HG03135 (cell line): ENCODE results near the gene TMEM242.

Experiments used
- ATAC-seq: cut with Tn5 transposase; IDR thresholded peaks from one replicate; pipeline ENCODE4 v1.9.1; 2021; ENCODE audit warnings: mild to moderate bottlenecking, moderate library complexity; ENCODE audit not compliant: unreplicated experiment

The TMEM242 gene

GRCh38 chr6:157291356-157291755 is 32.0 kb downstream of the TMEM242 start:
- ATAC-seq: no peak

- no peak for ATAC-seq
These were observed 32.5 kb downstream of the TMEM242 start for GRCh38 chr6:157290797-157291196.

- ATAC-seq: no peak
These were observed 33.6 kb downstream of the TMEM242 start for GRCh38 chr6:157289764-157290163.

- ATAC-seq: no peak
These were observed 34.7 kb downstream of the TMEM242 start for GRCh38 chr6:157288575-157288974.

GRCh38 chr6:157287923-157288322 is 35.4 kb downstream of the TMEM242 start:
- ATAC-seq: no peak

DNA sequence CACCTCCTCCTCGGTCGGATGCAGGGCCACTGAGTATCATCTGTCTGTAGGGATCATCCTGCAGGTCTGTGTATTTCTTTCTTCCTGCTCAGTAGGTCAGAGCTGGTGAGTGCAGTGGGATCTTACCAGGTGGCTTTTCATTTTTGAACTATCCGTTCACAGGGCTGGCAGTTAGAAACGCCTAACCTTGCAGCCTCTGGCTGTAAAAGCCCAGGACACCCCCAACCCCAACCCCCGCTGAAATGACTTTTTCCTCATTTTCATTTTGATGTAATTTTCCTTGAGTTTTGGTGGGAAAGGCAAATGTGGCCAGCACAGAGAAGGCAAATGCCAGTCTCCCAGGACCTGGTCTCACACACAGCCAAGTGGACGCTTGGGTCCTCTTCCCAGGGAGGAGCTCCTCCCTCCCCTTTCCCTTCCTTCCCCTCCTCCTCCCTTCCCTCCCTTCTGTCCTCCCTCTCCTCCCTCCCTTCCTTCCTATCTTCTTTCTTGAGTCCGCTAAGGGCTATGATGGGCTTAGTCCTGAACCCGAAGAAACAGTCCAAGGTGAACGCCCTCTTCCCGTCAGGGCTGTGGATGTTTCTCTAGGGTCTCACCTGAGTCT is 36.0 kb downstream of the TMEM242 start:
- ATAC-seq: no peak

GRCh38 chr6:157285422-157285779 is 37.9 kb downstream of the TMEM242 start:
- ATAC-seq: no peak

DNA sequence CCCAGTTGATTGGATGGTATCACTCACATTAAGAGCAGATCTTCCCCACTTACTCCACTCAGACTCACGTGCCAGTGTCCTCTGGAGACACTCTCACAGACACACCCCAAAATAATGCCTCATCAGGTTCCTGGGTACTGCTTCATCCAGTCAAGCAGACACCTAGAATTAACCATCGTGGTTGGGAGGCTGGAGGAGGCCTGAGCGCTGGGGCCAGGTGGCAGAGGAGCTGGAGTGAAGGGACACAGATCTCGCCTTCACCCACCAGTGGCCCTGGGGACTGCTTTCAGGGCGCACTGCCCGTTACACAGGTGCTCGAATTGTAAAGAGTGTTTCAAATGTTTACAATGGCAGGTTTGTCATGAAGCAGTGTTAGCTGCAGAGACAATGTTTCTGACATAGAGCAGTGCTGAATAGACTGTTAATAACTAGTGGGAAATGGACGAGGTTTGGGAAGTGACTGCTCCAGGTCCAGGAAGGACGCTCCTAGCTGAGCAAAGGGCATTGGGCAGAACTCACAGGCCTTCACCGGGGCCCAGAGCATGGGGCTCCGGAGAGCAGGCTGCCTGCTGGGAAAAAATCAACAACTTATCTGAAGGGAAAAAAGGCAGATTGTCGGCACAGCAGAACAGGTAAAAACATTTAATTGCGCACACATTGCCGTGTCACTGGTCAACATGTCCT is 38.4 kb downstream of the TMEM242 start:
- no peak for ATAC-seq

DNA sequence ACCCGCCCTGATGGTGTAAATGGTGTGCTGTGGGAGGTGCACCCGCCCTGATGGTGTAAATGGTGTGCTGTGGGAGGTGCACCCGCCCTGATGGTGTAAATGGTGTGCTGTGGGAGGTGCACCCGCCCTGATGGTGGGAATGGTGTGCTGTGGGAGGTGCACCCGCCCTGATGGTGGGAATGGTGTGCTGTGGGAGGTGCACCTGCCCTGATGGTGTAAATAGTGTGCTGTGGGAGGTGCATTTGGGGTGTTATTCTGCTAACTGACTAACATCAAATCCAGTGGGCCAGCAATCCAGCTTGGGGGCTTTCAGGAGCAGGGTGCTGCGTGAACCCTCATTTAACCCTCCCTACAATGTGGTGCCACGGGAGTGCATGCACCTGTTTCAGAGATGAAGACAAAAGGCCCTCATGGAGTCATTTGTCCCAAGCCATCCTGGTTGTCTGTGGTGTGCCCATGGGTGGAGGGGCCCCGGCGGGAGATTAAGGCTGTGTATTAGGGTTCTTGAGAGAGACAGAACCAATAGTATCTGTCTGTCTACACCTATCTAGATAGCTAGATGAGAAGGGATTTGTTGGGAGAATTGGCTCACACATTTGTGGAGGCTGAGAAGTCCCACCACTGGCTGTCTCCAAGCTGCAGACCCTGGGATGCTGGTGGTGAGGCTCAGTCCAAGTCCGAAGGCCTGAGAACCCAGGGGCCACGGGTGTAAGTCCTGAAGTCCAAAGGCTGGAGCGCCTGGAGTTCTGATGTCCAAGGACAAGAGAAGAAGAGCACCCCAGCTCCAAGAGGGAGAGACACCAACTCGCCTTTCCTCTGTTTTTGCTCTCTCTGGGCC is 39.2 kb downstream of the TMEM242 start:
- ATAC-seq: no peak

GRCh38 chr6:157283330-157283898 is 39.9 kb downstream of the TMEM242 start:
- no peak for ATAC-seq

DNA sequence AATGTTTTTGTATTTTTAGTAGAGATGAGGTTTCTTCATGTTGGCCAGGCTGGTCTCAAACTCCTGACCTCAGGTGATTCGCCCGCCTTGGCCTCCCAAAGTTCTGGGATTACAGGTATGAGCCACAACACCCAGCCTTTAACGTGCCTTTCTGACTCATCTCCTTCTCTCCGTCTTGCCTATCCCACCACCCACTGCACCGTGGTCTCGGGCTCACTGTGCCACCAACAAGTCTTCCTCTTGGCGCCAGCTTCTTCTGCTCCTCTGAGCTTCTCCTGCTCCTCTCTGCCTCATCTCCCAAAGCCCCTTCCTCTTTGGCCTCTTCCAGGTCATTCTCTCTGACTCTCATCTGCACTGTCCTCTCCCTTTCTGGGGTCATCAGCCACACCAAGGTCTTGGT is 41.0 kb downstream of the TMEM242 start:
- ATAC-seq: no peak

DNA sequence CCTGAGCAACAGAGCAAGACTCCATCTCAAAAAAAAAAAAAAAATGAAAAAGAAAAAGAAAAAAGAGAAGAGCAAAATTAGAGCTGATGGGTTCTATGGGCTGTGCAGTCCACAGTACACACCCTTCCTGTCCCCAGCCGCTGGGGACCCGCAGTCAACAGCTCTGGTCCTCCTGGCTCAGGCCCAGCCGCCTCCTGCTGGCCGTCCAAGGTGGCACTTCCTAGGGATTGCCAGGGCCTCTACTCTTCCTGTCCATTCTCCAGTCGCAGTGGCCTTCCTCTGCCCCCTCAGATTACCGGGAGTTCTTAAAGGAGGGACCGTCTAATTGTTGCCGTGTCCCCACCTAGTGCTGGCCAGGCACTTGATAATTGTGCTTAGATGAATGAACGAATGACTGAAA is 41.7 kb downstream of the TMEM242 start:
- ATAC-seq: no peak

DNA sequence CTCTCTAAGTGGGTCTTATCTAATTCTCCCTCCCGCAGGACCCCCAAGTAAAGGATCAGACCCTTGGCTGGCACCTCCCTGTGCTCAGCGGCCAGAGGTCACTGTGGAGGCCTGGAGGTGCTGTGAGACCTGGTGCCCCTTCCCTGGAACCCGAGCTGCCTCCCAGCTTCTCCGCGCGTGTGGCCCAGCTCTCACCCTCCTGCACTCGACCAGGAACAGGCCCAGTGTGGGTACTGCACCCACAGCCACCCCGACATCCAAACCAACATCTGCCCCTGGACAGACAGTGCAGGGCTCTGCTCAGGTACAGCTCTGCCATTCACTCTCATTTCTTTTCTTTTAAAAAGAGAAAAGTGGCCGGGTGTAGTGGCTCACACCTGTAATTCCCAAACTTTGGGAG is 42.4 kb downstream of the TMEM242 start:
- no peak for ATAC-seq

- no peak for ATAC-seq
These were observed 43.2 kb downstream of the TMEM242 start for GRCh38 chr6:157280157-157280556.

DNA sequence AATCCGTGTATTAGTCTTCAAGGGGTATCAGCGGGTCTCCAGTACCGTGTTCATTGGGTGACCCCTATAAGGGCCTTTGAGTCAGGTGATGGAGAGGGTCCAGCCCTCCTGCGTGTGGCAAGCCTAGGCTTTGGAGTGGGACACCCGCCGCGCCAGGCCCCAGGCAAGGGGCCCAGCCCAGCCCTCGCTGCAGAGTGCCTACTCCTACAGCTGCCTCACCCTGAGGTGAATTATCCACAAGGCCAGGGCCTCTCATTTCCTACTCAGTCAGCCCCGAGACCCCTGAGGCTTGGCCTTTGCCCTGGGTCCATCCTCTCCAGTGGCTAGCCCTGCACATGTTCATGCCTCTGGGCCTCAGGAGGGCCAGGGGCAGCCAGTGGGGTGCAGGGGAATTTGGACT is 45.1 kb downstream of the TMEM242 start:
- ATAC-seq: no peak

DNA sequence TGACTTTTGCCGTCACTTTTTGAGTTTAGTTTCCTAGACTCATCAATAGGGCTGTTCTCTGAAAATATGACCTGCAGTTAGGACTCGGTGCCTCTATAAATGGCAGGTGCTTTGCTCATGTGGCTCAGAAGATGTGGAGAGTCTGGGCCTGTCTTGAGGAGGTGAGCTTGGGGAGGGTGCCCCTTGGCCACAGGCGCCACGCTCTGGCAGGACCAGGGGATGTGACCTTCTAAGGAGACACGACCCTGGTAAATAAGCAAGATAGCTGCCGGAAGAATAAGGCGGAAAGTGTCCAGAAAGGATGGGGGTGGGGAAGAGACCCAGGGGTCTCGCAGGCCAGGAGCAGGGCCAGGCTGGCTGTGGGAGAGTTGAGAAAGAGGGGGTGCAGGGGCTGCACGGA is 46.6 kb downstream of the TMEM242 start:
- no peak for ATAC-seq

GRCh38 chr6:157276134-157276532 is 47.2 kb downstream of the TMEM242 start:
- ATAC-seq: no peak

DNA sequence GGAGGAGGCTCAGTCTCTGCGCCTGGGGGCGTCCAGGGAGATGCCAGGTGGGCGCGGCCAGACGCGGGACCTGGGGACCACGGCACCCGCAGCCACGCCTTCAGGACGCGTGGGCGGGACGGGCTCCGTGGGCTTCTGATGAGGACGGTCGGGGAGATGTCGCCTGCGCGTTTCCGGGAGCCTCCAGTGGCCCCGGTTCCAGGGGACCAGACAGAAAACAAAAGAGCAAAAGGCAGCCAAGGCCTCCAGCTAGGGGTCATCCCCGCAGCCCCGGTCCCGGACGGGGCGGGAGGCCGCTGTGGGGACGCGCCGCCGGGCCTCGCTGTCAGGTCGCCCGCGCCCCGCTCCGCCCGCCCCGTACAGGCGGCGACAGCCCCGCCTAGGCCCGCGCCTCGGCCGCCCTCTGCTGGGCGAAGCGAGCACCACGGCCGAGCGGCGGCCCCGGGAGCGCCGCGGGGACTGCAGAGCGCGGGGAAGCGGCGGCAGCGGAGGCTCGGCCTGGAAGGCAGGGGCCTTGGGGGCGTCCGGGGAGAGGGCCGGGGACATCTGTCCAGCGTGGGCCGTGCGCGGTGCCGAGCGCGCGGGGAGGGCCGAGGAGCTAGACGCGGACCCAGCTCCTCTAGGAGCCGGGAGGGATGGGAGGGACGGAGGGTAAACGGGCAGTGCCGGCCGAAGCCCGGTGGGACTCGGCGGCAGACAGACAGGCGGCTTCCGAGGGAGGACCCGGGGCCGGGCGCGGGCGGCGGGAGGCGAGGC is 48.7 kb downstream of the TMEM242 start:
- ATAC-seq: peak; percentile 96

DNA sequence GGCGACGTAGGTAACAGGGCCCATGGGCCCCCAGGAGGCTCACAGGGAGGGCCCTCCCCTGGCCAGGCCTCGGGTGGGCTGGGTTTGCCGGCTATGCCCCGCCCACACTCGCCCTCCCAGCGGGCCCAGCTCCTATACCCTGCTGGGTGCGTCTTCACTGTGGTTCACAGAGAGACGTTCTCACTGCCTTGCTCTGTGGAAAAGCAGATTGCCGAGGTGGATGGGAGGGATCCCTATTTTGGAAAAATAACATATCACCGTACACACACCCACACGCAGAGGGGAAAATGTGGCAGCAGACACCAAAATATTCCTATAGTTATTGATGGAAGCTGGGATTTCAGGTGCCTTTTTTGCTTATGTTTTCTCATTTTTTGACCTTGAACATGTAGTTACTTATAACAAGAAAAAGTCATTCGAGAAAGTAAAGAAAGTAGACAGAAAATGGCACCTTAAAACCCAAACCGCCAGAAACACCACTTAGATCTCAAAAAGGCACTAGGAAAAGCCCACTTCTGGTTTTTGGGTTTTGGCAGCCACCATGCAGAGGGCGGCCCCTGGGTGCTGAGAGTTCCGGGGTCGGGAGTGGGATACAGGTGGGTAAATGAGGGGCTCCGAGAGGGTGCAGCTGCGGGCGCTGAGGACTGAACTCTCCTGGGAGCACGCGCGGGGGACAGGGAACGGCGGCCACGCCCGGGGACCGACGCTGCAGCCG is 49.4 kb downstream of the TMEM242 start:
- ATAC-seq: no peak
